Transverse colon (tissue), 4 donors: ENCODE results near the gene PSAP.
"Not testable (repeated sequence)": the region's sequence is repeated elsewhere in the genome, so short reads cannot be mapped to it uniquely, and the experiment has no call there.

Experiments
- CTCF ChIP-seq, 5 experiments: fragments of 200-600 bp in 3 of 5; fragments of 450-650 bp in 2 of 5; sonication (generic) in 3 of 5; IDR thresholded peaks; 1 replicate in 2 of 5; 2 replicates in 3 of 5; pipeline ENCODE4 v1.5.1; 2016 to 2017; ENCODE audit warnings: antibody characterized with exemption in 5 of 5, inconsistent platforms in 3 of 5, mild to moderate bottlenecking in 2 of 5, moderate library complexity in 1 of 5
- EP300 ChIP-seq: sonication (generic); formaldehyde crosslinking; IDR thresholded peaks from one replicate; pipeline ENCODE4 v1.6.1; 2017; ENCODE audit warnings: antibody characterized with exemption, low read depth
- POLR2A ChIP-seq: fragments of 450-650 bp; IDR thresholded peaks from one replicate; pipeline ENCODE4 v1.6.1; 2016; ENCODE audit warnings: antibody characterized with exemption, mild to moderate bottlenecking, moderate library complexity
- POLR2AphosphoS5 ChIP-seq, 3 donors: sonication (generic); formaldehyde crosslinking; IDR thresholded peaks; one replicate each; pipeline ENCODE4 v1.6.1; 2016; ENCODE audit warnings: antibody characterized with exemption in 3 of 3

- not testable (repeated sequence) for TF ChIP-seq CTCF (IDR thresholded peaks at IDR 0.05); POLR2A; POLR2AphosphoS5 (IDR thresholded peaks at IDR 0.05); EP300
Observed at GRCh38 chr10:71874680-71875354, 23.8 kb upstream of the PSAP start.
